T-helper 1 cell (primary cell): Measurements from ENCODE around the gene POLD2.

Experiments used
- DNase-seq, 5 donors: peaks; one replicate each; pipeline ENCODE4 v3.0.0-alpha.2; 2012 to 2020

Gene POLD2

DNA sequence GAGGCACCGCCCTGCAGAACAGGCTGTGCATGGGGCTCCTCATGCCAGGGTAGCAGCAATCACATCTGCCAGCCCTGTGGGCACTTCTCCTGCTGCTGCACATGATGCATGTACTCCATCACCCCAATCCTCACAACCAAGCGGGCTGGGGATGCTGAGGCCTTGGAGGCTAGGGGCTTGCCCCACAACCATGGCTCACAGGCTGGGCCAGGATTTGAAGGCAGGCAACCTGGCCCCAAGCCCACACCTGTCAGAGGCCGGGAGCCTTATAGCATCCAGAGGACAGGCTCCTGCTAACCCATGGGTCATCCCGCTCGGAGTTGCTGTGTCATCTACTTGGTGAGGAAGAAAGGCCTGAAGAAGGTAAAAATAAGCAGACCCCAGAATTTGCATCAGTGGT is 43.2 kb downstream of the POLD2 start:
- no peak for DNase-seq

DNA sequence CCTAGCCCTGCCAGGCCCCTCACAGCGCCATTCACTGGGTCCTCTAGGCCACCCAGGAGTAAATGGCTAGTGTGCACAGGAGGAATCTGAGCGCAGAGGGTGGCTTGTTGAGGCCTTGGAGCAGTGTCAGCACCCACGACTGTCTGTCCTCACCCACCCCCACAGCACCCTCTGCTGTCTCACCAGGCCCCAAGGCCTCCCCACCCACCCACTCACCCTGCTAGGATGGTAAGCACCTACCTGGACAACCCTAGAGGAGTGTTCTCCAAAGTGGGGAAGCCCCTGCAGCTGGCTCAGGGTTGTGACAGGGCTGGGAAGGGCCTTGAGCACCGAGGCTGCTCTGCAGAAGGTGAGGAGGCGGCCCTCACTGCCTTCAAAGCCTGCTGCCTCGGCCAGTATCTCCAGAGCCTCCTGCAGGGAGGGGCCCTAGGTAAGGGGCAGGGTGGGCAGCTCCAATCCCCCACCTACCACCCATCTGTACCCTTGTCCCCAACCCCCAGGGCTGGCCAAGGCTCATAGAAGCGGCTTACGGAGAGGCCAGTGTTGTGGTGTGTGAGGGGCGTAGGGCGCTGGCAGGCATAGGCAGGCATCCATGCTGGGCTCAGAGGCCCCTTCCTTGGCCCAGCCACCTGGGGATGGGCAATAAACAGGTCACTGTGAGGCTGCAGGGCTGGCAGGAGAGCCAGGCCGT is 43.9 kb downstream of the POLD2 start:
- no peak for DNase-seq

DNA sequence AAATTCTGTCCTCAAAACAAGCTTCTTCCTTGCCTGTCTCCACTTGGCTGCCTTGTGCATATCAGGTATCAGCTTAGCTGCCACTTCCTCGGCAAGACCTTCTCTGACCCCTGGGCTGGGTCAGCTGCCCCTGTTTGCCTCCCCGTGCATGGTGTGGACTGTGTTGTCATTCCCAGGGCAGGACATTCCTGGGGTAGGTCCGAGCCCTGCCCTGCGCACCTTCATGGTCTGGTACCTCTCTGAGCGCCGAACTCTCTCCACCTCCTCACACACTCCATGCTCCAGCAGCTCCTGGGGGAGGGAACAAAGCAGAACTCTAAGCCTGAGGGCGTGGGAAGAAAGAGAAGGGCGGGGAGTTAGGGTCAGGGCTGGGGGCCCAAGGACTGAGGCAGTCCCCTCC is 44.8 kb downstream of the POLD2 start:
- no peak for DNase-seq

DNA sequence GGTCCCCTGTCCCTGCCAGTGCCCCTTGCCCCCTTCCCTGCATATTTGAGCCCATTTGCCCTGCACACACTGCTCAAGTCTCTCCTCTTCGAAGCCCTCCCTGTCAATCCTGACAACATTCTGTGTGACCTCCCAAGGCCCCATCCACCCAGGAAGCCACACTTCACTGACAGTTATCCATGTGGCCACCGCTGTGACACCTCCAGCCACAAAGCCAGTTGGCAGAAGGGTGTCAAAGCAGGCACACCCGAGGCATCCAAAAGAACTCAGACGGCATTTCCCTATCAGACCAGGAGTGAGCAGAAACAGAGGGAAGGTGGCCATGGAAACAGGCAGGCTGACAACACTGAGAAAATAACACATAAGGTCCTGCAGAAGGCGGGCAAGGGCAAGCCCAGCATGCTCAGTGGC is 45.7 kb downstream of the POLD2 start:
- no peak for DNase-seq

DNA sequence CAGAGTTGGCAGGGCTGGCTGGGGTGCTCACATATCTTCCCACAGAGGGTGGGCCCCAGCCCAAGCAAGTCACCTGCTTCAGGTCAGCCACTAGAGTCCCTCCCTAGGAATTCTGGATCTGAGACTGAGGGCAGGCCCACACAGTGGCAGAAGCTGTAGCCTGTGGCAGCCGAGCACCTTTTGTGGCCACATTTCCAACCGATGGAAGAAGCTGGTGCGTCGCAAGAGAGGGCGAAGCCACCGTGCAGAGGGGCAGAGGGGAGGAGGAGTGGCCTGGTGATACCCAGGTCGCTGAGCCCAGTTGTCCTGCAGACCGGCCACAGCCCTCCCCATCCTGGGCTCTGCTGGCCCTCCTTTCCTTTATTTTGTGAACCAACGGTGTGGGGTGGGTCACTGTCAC is 46.3 kb downstream of the POLD2 start:
- DNase-seq: no peak

DNA sequence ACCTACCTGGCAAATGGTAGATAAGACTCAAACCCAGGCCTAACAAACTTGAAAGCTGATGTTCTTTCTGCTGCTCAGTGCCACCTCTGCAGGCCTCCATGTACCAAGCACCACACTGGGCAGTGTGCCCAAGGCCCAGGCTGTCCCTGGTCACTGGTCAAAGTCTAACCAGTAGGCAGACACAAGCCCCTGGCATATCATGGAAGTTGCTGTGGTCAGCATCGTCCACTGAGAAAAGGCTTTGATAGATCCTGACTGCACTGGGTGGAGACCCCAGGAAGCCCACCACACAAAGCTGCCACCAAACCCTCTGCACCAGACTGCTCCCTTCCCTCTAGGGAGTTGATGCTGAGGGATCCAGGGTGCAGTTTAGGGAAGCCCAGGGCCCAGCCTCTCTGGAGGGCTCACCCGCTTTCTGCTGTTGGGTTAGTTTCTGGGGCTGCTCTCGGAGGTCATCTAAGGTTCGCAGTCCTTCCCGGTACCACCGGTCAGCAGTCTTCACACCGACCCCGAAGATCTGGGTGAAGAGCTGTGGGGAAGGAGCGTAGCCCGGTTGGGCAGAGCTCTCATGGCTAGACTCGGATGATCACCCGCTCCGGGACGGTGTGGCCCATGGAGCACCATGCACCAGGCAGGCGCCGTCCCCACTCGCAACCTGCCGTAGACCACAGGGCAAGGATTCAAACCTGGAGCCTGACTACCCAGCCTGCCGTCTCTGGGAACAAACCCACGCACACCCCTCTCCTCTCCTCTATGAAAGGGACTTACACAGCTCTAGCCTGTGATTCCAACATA is 47.0 kb downstream of the POLD2 start:
- DNase-seq: no peak

DNA sequence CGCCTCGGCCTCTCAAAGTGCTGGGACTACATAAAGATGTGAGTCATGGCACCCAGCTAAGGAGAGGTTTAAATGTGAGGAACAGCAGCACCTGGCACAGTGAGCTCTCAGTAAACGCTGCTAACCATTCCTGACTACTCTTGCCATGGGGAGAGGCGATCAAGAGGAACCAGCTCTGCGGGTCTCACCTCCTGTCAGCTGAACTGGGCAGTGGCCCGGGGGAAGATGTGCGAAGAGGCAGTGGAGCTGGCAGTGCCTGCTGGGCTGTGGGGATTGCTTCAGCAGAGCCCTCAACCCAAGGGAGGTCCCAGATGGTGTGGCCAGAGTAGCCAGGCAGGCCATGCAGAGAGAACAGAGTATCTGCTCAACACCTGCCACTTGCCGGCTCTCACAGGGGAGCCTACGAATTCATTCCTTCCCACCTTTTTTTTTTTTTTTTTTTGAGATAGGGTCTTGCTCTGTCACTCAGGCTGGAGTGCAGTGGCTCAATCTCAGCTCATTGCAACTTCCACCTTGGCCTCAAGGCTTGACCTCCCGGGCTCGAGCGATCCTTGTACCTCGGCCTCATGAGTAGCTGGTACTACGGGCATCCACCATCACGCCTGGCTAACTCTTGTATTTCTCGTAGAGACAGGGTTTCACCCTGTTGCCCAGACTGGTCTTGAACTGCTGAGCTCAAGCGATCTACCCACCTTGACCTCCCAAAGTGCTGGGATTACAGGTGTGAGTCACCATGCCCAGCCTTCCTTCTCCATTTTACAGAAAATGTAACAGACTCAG is 47.9 kb downstream of the POLD2 start:
- no peak for DNase-seq

DNA sequence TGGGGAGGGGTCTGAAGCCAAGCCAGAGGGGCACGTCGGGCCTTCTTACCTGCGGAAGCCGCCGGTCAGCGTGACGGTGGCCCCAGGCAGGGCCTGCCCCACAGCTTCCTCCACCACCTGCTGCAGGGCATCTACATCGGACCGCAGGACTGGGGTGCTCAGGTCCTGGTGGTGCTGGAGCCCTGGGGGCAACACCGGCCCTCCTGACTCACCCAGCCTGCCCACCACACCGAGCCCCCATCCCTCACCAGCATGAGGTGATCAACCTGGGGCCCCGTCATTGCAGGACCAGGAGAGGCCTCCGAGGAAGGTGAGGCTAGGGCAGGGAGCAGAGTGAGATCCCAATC is 49.0 kb downstream of the POLD2 start:
- DNase-seq: no peak

DNA sequence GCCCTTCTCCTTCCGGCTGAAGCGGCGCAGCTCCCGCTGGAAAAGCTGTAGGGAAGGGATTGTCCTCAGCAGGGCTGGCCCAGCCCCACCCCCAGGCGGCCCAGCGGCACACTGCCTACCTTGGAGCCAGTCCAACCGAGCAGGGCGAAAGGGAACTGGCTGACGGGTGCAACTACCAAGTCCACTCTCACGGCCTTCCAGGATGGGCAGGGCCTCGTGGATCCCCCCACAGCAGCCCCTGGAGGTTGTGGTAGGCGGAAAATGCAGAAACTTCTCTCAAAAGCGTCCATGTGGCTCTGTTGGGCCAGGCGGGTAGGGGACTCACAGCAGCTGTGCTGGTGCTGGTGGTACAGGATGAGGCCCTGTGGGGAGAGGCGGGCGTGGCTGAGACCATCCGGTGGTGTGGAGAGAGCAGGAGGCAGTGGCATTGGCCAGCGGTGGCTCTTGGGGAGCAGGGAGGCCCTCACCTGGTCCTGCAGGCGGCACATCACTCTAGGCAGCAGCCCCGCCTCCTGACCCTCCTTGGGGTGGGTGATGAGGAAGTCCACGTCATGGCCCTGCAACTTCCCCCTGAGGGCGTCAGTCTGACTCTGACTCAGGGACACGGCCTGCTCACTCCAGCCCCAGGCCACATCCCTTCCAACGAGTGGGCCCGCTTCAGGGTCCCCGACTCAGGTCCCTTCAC is 49.5 kb downstream of the POLD2 start:
- peak in 1 of 5 donors; percentile 37 for DNase-seq

DNA sequence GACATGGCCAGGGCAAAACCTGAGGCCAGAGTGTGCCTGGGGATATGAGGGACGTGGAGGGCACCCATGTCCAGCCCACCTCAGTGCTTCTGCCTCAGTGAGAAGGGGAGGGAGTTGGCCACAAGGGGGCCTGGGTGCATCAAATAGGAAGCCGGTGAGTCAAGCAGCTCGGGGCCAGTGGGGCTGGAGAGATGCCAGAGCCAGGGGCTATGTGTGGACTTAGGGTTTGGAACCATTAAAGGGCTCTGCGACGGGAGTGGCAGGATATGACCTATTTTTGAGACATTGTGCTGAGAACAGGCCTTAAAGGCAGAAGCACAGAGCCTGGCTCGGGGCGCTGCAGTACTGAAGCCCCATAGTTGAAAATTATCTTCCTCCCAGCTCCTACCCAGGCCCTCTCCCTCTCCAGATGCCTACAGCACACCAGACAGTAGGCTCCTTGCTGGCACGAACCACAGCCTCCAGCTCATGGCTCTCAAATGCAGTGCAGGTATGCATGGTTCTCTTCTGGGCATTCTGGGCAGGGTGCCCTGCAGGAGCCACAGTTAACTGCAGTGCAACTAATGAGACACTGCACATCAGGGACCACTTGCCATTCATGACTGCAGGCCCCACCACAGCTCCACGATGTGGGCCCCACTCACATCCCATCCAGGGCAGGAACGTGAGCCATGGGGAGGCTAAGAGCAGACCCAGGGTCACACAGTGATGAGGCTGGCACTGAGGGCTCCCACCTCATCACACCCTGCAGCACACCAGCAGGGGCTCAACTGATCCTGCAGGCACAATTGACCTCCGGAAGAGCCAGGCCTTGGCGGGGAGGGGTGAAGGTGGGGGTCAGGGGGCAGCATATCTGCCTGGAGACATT is 50.8 kb downstream of the POLD2 start:
- peak in 1 of 5 donors; percentile 21 for DNase-seq

DNA sequence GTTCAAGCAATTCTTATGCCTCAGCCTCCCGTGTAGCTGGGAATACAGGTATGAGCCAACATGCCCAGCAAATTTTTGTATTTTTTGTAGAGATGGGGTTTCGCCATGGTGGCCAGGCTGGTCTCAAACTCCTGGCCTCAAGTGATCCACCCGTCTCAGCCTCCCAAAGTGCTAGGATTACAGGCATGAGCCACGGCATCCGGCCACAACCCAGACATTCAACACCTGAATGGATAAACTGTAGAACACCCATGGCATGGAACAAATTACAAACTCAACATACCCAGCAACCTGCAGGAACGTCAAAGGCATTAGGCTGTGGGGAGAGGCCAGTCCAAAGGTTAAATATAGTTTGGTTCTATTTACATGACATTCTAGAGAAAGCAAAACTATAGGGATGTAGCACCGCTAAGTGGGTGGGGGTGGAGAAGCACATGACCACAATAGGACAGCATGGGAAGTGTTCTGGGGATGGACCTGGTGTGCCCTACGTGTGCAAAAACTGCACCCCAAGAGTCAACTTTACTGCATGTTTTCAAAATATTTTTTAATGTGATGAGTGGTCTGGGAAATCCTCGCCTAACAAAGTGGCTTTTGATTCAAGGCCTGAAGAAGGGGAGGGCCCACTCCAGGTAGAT is 51.5 kb downstream of the POLD2 start:
- no peak for DNase-seq

DNA sequence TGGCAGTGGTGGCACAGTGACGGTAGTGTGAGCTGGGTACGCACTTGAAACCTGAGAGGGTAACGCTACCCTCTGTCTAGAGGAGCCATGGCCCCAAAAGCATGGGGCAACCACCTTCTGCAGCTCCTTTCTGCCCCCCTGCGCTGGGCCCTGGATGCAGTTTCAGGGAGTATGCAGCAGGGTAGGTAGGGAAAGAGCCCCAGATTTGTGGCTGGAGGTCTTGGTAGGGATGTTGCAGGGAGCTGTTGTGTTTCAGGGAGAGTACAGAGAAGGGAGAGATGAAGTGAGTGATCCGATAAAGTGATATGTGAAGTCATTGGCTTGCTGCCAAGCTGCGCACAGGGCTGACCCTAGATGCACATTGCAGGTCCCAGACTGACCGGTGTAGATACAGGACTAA is 55.3 kb downstream of the POLD2 start:
- no peak for DNase-seq

DNA sequence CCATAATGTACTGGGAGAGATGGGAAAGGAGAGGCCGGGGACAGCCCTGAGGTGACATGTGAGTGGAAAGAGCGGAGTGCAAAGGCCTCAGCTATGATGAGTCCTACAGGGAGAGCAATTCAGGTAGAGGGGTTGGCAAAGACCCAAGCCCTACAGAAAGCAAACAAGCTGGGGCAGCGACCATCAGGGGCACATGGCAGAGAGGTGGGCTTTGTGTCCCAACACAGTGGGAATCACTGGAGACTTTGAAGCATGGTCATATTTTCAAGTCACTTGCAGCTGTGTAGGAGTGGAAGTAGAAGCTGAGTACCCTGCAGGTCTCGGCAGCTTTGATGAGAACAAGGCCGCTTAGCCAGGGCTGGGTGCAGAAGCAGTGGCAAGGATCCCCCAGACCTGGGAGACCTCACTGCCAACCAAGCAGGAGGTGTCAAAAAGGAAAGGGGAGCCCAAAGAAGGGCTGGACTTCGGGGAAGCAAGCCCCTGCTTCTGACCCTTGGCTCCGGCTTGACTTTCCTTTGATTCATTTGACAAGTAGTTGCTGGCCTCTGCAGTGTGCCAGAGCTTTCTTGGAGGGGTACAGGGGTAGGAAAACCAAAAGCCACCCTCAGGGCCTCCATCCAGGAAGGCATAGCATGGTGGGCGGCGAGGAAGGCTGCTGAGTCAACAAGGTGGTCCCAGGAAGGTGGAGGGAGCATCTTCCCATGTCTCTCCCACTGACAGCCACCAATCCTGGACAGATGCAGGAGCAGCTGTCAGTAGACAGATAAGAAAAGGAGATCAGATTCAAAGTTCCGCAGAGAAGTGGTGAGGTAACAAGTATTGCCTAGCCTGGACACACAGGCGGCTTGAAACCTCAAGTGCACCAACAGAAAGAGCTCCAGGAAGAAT is 56.0 kb downstream of the POLD2 start:
- no peak for DNase-seq

DNA sequence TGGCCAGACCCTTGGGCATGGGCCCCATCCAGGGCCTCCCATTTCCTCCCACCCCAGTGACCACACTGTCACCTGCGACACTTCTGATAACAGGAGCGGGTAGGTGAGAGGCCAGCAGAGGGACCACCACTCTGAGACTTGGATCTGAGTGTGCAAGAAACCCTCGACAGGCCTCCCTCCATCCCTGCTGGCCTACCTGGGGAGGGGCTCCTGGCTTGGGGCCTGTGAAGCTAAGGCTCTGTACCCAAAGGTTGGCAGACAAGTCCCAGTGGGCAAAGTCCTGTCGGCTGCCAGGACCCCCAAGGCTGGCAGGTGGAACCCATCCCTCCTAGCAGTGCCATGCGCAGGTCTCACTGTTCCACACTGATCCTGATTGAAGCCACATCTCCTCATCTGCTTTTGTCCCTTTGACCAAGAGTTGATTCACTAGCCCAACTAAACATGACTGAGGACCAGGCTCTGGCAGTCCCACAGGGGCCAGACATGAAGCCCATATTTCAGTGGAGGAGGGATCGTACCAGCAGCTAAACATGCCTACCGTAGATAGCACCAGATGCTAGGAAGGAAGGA is 56.8 kb downstream of the POLD2 start:
- DNase-seq: no peak

DNA sequence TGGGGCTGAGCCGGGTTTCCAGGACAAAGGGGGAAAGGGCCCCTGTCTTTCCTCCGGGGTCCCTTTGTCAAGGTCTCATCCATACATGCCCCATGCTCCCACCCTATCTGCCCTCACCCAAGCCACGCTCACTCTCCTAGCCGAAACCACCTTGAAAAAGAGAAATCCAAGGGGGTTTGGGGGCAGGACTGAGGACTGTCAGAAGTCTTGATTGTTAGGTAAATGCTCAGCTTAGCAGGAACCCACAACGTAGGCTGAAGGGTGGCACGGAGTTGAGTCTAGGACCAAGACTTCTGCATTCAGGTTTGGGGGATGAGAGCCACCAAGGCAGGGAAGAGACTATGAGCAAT is 57.3 kb downstream of the POLD2 start:
- no peak for DNase-seq

DNA sequence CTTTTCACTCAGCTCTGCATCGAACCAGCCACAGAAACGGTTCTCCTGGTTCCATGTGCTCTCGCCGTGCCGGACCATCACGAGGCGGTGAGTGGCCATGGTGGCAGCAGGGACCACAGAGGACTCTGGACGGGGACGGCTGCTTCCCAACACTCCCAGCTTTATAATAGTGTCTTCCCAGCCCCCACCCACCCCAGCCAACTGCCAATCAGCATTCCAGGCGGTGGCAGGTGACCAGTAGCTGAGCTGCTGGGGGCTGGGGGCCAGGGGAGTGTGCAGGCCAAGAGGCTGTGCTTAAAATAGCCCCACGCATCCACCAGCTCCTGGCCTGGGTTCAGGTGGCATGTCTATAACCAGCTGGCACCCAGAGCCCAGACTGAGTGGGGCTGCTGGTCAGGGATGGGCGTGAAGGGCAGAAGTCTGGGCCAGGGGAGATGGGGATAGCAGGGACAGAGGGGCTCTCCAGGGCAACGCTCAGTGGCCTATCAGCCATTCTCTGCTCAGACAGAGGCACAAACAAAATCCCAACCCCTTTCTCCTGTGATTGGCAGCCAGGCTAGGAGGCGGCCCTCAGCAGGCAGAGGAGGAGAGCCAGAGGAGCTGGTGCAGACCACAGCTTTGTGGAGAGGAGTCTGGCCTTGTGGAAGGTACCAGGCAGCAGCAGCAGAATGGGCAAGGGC is 57.8 kb downstream of the POLD2 start, which contains the start of gene PGAM2:
Gene PGAM2, minus strand, starts transcription at position 137 of the 680 bp plus-strand sequence. Its CDS starts 38 bp downstream, at position 99.
- no peak for DNase-seq

DNA sequence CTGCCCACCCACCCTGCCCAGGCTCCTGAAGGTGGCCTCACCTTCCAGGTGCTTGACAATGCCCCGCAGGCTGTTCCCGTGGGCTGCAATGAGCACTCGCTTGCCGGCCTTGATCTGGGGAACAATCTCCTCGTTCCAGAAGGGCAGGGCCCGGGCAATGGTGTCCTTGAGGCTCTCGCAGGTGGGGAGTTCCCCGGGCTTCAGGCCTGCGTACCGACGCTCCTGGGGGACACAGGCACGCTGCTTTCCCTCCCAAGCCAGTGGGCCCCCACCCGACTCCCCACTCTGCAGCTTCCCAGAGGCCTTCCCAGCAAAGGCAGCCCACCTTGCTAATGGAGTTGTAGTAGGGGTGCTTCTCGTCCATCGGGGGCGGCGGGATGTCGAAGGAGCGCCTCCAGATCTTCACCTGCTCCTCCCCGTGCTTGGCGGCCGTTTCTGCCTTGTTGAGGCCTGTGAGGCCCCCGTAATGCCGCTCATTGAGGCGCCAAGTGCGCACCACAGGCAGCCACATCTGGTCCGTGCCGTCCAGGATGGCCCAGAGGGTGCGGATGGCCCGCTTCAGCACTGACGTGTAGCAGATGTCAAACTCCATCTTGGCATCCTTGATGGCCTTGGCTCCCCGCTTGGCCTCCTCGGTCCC is 58.4 kb downstream of the POLD2 start:
- no peak for DNase-seq
